ENCODE measurements around the gene TPST2. TPM values are rescaled to one million over a fixed set of nuclear protein-coding genes. Genes with fewer than 3 reads are reported as not detected.

Gene TPST2
- total and polyA plus RNA-seq, 2 experiments from 2014 or later, result 31.0 to 36.8 TPM

DNA sequence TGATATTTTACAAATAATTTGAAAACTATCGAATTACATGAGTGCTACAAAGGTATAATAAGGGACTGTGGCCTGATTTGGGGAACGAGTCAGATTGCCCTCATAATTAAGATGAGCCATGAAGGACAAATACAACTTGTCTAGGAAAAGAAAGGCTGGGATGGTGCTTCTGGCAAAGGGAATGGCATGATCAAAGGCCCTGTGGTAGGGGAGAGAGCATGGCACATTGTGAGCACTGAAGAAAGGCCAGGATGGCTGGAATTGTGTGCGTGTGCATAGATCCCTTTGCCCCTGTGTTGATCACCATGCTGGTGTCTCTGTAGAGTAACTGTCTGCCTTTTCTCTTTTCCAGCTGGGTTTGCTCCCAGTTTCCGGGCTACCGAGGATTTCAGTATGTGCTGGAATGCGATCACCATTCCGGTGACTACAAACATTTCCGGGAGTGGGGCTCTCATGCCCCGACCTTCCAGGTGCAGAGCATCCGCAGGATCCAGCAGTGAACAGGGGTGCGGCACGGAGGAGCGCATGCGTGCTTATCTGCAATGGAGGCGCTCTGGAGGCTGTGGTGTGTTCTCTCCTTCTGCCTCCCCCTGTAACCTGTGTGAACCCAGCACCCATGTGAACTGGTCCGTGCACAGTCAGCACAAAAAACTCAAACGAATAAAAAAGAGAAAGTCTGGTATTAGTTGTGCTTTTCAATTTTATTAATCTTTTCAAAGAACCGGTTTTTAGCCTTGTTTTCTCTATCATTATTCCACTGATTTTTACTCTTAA lies 40.2 kb upstream of the TPST2 start:
- no peak overlapping the region for H3K4me3 ChIP-seq
- no peaks in the 10 kb centered on the region for H3K79me2 ChIP-seq
- H3K36me3 ChIP-seq (replicated peaks; ENCODE audit: insufficient read depth, low read depth), result no peaks in the 10 kb centered on the region
- 93% methylated on average over 18 of the region's 18 CpGs for WGBS (ENCODE audit: low lambda C conversion rate, missing lambda C conversion rate)
- no peak overlapping the region for H3K4me2 ChIP-seq
- no peaks in the 10 kb centered on the region for H3K9me3 ChIP-seq (ENCODE audit: low read depth)
- no peak overlapping the region for H2AFZ ChIP-seq
- H3K9me2 ChIP-seq (replicated peaks; ENCODE audit: insufficient read depth), result no peaks in the 10 kb centered on the region
- no peak overlapping the region for H3K27ac ChIP-seq
- TF ChIP-seq, protein P1, sequence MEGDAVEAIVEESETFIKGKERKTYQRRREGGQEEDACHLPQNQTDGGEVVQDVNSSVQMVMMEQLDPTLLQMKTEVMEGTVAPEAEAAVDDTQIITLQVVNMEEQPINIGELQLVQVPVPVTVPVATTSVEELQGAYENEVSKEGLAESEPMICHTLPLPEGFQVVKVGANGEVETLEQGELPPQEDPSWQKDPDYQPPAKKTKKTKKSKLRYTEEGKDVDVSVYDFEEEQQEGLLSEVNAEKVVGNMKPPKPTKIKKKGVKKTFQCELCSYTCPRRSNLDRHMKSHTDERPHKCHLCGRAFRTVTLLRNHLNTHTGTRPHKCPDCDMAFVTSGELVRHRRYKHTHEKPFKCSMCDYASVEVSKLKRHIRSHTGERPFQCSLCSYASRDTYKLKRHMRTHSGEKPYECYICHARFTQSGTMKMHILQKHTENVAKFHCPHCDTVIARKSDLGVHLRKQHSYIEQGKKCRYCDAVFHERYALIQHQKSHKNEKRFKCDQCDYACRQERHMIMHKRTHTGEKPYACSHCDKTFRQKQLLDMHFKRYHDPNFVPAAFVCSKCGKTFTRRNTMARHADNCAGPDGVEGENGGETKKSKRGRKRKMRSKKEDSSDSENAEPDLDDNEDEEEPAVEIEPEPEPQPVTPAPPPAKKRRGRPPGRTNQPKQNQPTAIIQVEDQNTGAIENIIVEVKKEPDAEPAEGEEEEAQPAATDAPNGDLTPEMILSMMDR (IDR thresholded peaks at IDR 0.05; ENCODE audit: poor library complexity), result no peak
- no peak for TF ChIP-seq EZH2 (IDR thresholded peaks at IDR 0.05; ENCODE audit: borderline replicate concordance)
- no peak for TF ChIP-seq EZH2phosphoT487 (IDR thresholded peaks at IDR 0.05; ENCODE audit: low read depth, severe bottlenecking, unreplicated experiment)
- no peaks in the 10 kb centered on the region for H3K4me1 ChIP-seq (ENCODE audit: insufficient read depth)
- H4K20me1 ChIP-seq (ENCODE audit: insufficient read depth, poor library complexity, severe bottlenecking), result no peaks in the 10 kb centered on the region
- DNase-seq (ENCODE audit: low spot score), result no peak
- no peaks in the 10 kb centered on the region for H3K27me3 ChIP-seq

DNA sequence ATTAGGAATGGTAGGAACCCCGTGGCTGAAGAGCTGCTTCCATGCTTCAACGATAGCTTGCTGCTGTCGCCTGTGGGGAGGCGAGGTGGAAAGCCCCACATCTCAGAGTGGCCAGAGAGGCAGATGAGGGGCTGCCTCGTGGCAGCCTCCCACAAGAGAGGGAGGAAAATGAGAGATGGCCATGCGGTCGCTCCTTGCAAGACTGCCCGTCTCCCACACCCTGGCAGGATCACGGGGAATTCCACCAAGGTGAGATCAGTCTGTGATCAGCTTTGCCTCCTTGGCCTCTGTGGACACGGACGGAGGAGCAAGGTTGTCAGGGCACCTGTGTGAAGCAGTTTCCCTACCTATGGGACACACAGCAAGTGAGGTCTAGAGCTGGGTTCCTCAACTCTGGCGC lies 34.9 kb upstream of the TPST2 start:
- no peaks in the 10 kb centered on the region for H3K36me3 ChIP-seq (replicated peaks; ENCODE audit: insufficient read depth, low read depth)
- H3K27ac ChIP-seq, result no peak overlapping the region
- H4K20me1 ChIP-seq (ENCODE audit: insufficient read depth, poor library complexity, severe bottlenecking), result no peaks in the 10 kb centered on the region
- no peak overlapping the region for H3K4me2 ChIP-seq
- no peaks in the 10 kb centered on the region for H3K4me1 ChIP-seq (ENCODE audit: insufficient read depth)
- no peak for DNase-seq (ENCODE audit: low spot score)
- no peaks in the 10 kb centered on the region for H3K9me2 ChIP-seq (replicated peaks; ENCODE audit: insufficient read depth)
- H3K27me3 ChIP-seq, result no peaks in the 10 kb centered on the region
- no peaks in the 10 kb centered on the region for H3K79me2 ChIP-seq
- H3K9me3 ChIP-seq (ENCODE audit: low read depth), result no peaks in the 10 kb centered on the region
- no peak overlapping the region for H2AFZ ChIP-seq
- WGBS (ENCODE audit: low lambda C conversion rate, missing lambda C conversion rate), result 86% methylated on average over 11 of the region's 12 CpGs
- H3K4me3 ChIP-seq, result no peak overlapping the region
- no peak for TF ChIP-seq EZH2 (IDR thresholded peaks at IDR 0.05; ENCODE audit: borderline replicate concordance)
- TF ChIP-seq, protein P1 (IDR thresholded peaks at IDR 0.05; ENCODE audit: poor library complexity), result no peak
- no peak for TF ChIP-seq EZH2phosphoT487 (IDR thresholded peaks at IDR 0.05; ENCODE audit: low read depth, severe bottlenecking, unreplicated experiment)

DNA sequence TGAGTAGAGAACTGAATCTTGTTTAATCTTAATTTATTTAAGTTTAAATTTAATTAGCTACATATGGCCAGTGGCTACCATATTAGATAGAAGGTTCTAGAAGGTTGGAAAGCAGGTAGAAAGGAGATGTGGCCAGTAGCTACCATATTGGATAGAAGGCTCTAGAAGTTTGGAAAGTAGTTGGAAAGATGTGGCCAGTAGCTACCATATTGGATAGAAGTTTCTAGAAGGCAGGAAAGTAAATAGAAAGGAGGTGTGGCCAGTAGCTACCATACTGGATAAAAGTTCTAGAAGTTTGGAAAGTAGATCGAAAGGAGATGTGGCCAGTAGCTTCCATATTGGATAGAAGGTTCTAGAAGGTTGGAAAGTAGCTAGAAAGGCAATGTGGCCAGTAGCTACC lies 34.1 kb upstream of the TPST2 start:
- Histone ChIP-seq H3K4me3 (no peak overlapping the region), H4K20me1 (ENCODE audit: insufficient read depth, poor library complexity, severe bottlenecking) (no peaks in the 10 kb centered on the region), H3K36me3 (replicated peaks; ENCODE audit: insufficient read depth, low read depth) (no peaks in the 10 kb centered on the region), H3K4me1 (ENCODE audit: insufficient read depth) (no peaks in the 10 kb centered on the region), H3K4me2 (no peak overlapping the region), H2AFZ (no peak overlapping the region), H3K9me2 (replicated peaks; ENCODE audit: insufficient read depth) (no peaks in the 10 kb centered on the region), H3K9me3 (ENCODE audit: low read depth) (no peaks in the 10 kb centered on the region), H3K27me3 (no peaks in the 10 kb centered on the region), H3K79me2 (no peaks in the 10 kb centered on the region), H3K27ac (no peak overlapping the region)
- TF ChIP-seq, protein P1 (IDR thresholded peaks at IDR 0.05; ENCODE audit: poor library complexity), result no peak
- TF ChIP-seq EZH2phosphoT487 (IDR thresholded peaks at IDR 0.05; ENCODE audit: low read depth, severe bottlenecking, unreplicated experiment) (no peak), EZH2 (IDR thresholded peaks at IDR 0.05; ENCODE audit: borderline replicate concordance) (no peak)
- 96% methylated on average over 1 of the region's 1 CpG for WGBS (ENCODE audit: low lambda C conversion rate, missing lambda C conversion rate)
- DNase-seq (ENCODE audit: low spot score), result no peak

Measured in hepatocyte (in vitro differentiated cells).